Fibroblast of mammary gland (primary cell): ENCODE measurements around the gene CAMK2D.

ENCODE experiments used
- DNase-seq: peaks from one replicate; pipeline ENCODE4 v3.0.0-alpha.2; 2010; ENCODE audit warnings: low read depth
- H3K4me3 ChIP-seq: 2 replicates; pipeline ENCODE4 v1.5.1; 2011; ENCODE audit warnings: low read depth, mild to moderate bottlenecking, low read length, moderate library complexity; ENCODE audit not compliant: control insufficient read depth
- TF ChIP-seq, protein P1 (sequence below): conservative IDR thresholded peaks from 2 replicates; pipeline ENCODE4 v1.5.1; 2011; ENCODE audit warnings: low read depth, low read length, inconsistent platforms; ENCODE audit not compliant: control insufficient read depth, insufficient read depth

CAMK2D gene

DNA sequence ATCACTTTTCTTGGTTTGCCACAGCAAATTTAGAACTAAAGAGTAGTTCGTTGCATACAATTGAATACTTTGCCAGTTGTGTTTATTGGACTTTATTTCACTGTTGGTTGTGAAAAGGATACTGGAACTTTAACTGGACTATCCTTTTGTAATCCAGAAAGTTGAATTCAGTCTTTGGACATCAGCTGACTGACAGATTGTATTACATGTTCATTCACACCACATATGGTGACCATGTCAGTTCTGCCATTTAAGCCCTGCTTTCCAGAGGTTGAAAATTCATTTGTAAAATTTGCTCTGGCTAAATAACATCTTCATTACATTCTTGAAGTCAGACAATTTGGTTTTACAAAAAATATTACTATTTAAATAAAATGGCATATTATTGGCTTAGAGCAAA is 251.7 kb downstream of the CAMK2D start:
- TF ChIP-seq, protein P1, sequence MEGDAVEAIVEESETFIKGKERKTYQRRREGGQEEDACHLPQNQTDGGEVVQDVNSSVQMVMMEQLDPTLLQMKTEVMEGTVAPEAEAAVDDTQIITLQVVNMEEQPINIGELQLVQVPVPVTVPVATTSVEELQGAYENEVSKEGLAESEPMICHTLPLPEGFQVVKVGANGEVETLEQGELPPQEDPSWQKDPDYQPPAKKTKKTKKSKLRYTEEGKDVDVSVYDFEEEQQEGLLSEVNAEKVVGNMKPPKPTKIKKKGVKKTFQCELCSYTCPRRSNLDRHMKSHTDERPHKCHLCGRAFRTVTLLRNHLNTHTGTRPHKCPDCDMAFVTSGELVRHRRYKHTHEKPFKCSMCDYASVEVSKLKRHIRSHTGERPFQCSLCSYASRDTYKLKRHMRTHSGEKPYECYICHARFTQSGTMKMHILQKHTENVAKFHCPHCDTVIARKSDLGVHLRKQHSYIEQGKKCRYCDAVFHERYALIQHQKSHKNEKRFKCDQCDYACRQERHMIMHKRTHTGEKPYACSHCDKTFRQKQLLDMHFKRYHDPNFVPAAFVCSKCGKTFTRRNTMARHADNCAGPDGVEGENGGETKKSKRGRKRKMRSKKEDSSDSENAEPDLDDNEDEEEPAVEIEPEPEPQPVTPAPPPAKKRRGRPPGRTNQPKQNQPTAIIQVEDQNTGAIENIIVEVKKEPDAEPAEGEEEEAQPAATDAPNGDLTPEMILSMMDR, result no peak
- no peak overlapping the region for H3K4me3 ChIP-seq
- DNase-seq, result no peak

DNA sequence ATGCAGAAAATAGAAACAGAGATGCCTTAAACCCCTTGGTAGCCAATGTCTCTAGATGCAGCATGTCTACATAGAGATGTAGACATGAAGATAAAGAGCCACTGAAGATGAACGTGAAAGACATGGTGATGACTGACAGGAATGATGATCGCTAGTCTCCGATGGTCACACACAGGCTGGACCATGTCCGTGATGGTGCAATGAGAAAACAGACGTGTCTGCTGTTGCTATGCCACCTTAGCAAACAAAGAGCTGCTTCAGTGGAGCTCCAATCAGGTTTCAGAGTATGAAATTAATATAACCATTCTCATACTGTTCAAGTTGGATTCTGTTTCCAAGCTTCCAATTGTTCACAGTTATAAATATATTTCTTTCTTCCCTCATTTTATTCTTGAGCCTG is 256.5 kb downstream of the CAMK2D start:
- TF ChIP-seq, protein P1, result no peak
- no peak for DNase-seq
- no peak overlapping the region for H3K4me3 ChIP-seq

DNA sequence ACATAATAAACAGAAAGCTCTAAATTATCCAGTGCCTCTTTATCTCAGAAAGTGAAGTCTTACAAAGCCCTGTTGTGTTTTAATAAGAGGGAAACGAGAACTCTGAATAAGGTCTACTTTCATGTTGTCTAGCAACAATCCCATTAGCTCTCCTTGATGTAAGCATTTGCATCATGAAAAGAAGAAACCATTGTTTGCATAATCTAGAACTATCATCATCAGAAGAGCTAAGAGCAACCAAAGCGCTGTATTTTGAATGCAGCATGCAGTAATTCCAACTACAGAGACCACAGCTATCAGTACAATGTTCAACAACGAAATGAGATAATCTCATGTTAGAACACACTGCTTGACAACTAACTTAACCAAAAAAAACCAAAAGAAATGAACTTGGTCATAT is 257.1 kb downstream of the CAMK2D start:
- no peak for DNase-seq
- H3K4me3 ChIP-seq, result no peak overlapping the region
- TF ChIP-seq, protein P1, result no peak

DNA sequence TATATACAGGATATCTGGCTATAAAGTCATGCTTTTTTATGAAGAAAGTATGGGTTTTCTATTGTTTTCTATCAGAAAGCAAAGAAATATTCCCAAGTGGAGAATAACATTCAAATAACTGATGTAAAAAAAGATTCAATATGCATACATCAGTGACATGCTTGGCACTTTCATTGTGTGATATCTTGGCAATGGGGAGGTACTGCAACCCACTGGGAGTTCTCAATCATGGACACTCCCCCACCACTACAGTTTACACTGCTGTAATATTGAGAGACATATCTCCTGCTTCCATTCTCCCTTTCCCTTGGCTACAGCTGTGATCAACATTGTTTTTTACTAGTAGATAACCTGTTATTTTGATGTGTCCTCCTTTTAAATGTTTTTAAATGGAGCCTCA is 257.8 kb downstream of the CAMK2D start:
- TF ChIP-seq, protein P1, result no peak
- H3K4me3 ChIP-seq, result no peak overlapping the region
- no peak for DNase-seq

DNA sequence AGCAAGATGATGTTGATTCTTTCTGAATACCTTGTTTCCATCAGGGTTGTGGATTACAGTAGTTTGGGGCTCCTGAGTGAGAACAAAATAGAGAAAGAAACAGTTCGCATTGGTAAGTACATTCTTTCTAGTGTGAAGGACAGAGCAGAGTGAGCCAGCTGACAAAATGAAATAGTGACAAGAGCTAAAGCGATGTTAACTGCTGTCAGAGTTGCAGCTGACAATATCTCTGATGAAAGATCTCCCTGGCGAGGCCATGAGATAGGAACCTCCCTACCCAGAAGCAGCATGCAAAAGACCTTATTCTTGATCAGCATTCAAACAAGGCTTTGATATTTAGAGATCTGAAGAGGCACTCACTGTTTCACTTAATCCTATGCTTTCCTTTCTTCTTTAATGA is 258.6 kb downstream of the CAMK2D start:
- no peak for DNase-seq
- H3K4me3 ChIP-seq, result no peak overlapping the region
- TF ChIP-seq, protein P1, result no peak

DNA sequence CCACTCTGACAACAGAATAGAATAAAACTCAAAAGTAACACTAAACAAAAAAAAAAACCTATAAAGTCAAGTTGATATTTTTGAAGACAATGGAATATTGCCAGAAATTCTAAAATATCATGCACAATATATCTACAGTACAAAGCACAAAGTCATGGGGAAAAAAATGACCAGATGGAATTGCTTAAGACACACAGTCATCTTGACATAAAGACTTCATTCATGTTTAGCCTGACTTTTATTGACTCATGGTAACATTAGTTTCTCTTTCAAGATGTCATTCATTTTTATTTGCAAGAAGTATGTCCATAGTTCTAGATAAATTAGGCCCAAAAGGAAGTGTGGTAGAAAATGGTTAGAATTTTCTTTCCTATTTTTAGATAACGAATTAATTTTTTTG is 259.1 kb downstream of the CAMK2D start:
- no peak overlapping the region for H3K4me3 ChIP-seq
- TF ChIP-seq, protein P1, result no peak
- peak; percentile 64 for DNase-seq

DNA sequence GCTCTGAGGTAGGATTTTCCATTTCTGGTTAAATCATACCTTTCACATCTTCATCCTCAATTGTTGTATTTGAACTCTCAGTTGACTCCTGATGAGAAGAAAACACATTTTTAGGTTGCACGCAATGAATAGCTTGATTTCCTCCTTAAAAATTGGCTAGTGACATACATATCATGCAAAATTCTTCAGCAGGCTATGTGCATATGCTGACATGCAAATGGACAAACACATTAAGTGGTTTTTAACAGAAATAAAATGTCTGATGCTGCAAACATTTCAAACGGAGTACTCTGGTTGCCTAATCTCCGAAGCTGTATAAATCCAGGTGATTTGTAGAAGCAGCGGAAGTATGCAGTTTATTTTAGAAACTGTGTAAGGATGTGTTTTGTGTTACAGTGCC is 261.1 kb downstream of the CAMK2D start:
- TF ChIP-seq, protein P1, result no peak
- no peak for DNase-seq
- H3K4me3 ChIP-seq, result no peak overlapping the region
